ENCODE measurements around the gene CAMLG.
"Not testable (repeated sequence)": the region's sequence is repeated elsewhere in the genome, so short reads cannot be mapped to it uniquely, and the experiment has no call there.

- TF ChIP-seq, protein P1, sequence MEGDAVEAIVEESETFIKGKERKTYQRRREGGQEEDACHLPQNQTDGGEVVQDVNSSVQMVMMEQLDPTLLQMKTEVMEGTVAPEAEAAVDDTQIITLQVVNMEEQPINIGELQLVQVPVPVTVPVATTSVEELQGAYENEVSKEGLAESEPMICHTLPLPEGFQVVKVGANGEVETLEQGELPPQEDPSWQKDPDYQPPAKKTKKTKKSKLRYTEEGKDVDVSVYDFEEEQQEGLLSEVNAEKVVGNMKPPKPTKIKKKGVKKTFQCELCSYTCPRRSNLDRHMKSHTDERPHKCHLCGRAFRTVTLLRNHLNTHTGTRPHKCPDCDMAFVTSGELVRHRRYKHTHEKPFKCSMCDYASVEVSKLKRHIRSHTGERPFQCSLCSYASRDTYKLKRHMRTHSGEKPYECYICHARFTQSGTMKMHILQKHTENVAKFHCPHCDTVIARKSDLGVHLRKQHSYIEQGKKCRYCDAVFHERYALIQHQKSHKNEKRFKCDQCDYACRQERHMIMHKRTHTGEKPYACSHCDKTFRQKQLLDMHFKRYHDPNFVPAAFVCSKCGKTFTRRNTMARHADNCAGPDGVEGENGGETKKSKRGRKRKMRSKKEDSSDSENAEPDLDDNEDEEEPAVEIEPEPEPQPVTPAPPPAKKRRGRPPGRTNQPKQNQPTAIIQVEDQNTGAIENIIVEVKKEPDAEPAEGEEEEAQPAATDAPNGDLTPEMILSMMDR (IDR thresholded peaks at IDR 0.05): not testable (repeated sequence)
- not testable (repeated sequence) for TF ChIP-seq POLR2A (IDR thresholded peaks at IDR 0.05)
These were observed 29.4 kb downstream of the CAMLG start for GRCh38 chr5:134767528-134768291.
